ENCODE results near the gene KIAA1217.

DNA sequence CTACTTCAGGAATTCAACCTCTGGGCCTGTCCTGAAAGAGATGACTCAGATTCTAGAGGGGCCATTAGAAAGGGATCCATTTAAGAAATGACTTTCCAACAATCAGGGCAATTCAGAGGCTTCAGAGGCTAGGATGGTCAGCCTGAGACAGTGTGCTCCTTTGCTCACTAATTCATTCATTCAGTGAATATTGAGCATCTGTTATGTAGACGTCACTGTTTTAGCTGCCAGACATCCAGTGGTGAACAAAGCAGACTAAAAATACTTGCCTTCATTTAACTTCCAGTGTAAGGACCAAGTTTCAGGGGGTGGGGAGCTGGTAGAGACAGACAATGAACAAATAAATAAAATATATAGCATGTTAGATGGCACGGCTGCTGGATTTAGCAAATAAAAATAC lies 1.6 kb downstream of the KIAA1217 start:
- TF ChIP-seq EZH2 (IDR thresholded peaks at IDR 0.05; ENCODE audit: borderline replicate concordance, low read length) = no peak
- TF ChIP-seq, protein P1, sequence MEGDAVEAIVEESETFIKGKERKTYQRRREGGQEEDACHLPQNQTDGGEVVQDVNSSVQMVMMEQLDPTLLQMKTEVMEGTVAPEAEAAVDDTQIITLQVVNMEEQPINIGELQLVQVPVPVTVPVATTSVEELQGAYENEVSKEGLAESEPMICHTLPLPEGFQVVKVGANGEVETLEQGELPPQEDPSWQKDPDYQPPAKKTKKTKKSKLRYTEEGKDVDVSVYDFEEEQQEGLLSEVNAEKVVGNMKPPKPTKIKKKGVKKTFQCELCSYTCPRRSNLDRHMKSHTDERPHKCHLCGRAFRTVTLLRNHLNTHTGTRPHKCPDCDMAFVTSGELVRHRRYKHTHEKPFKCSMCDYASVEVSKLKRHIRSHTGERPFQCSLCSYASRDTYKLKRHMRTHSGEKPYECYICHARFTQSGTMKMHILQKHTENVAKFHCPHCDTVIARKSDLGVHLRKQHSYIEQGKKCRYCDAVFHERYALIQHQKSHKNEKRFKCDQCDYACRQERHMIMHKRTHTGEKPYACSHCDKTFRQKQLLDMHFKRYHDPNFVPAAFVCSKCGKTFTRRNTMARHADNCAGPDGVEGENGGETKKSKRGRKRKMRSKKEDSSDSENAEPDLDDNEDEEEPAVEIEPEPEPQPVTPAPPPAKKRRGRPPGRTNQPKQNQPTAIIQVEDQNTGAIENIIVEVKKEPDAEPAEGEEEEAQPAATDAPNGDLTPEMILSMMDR (conservative IDR thresholded peaks at IDR 0.05 in 1 of 2, IDR thresholded peaks at IDR 0.05 in 1 of 2; ENCODE audit: extremely low read depth in 1 of 2, insufficient read depth in 1 of 2, low read depth in 1 of 2, low read length in 2 of 2) = no peak
